ENCODE data around the gene CDC20B. TPM values are rescaled to one million over a fixed set of nuclear protein-coding genes. Genes with fewer than 3 reads are reported as not detected.

CDC20B gene
- polyA plus RNA-seq, 1 experiment, result not detected

DNA sequence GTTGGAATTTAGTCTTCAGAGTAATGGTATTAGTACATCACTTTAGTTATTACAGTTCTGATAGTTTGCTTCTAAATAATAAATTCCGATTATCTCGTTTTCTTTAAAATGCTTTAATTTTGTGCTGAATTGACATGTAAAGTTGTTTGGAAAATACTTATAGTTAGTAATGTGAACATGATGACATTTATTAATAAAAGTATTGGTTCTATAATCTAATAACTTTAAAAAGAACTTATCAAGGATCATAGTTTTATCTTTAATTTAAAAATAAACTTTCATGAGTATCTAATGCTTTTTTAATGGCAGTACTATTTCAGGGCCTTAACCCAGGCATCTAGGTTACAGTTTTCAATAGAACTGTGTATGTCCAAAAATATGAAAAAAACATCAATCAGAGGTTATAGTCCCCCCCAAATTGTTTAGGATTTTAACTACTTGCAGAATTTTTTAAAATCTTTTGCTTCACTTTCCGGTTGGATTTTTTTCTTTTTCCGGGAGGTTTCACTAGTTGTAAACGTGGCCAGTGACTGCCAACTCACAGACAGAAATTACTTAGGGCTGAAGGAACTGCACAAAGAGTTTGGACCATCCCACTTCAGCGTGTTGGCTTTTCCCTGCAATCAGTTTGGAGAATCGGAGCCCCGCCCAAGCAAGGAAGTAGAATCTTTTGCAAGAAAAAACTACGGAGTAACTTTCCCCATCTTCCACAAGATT is 12.3 kb downstream of the CDC20B start:
- Histone ChIP-seq H3K27me3 (ENCODE audit: control insufficient read depth, insufficient read depth, low read length) (no peaks in the 10 kb centered on the region), H3K36me3 (ENCODE audit: control insufficient read depth, insufficient read depth, low read length) (no peaks in the 10 kb centered on the region), H3K4me3 (ENCODE audit: low read depth, low read length) (peak overlapping the region; percentile 67)
- ChIA-PET CTCF (interaction anchor here (0.6 to 2.5 kb wide), 32 partner anchors 10 to 717 kb away, joined by 3 to 59 read pairs (median 4); partner anchors contain the start of genes CDC20B, DHX29, ESM1 and SNX18), POLR2A (interaction anchor here (0.6 to 0.8 kb wide), 3 partner anchors 216 to 1142 kb away, joined by 4 to 5 read pairs (median 4); no protein-coding TSS in a partner anchor)
- TF ChIP-seq, protein P1, sequence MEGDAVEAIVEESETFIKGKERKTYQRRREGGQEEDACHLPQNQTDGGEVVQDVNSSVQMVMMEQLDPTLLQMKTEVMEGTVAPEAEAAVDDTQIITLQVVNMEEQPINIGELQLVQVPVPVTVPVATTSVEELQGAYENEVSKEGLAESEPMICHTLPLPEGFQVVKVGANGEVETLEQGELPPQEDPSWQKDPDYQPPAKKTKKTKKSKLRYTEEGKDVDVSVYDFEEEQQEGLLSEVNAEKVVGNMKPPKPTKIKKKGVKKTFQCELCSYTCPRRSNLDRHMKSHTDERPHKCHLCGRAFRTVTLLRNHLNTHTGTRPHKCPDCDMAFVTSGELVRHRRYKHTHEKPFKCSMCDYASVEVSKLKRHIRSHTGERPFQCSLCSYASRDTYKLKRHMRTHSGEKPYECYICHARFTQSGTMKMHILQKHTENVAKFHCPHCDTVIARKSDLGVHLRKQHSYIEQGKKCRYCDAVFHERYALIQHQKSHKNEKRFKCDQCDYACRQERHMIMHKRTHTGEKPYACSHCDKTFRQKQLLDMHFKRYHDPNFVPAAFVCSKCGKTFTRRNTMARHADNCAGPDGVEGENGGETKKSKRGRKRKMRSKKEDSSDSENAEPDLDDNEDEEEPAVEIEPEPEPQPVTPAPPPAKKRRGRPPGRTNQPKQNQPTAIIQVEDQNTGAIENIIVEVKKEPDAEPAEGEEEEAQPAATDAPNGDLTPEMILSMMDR (IDR thresholded peaks at IDR 0.05; ENCODE audit: insufficient read depth, low read depth, low read length), result no peak
- peak; percentile 83 for DNase-seq (ENCODE audit: low read depth)

DNA sequence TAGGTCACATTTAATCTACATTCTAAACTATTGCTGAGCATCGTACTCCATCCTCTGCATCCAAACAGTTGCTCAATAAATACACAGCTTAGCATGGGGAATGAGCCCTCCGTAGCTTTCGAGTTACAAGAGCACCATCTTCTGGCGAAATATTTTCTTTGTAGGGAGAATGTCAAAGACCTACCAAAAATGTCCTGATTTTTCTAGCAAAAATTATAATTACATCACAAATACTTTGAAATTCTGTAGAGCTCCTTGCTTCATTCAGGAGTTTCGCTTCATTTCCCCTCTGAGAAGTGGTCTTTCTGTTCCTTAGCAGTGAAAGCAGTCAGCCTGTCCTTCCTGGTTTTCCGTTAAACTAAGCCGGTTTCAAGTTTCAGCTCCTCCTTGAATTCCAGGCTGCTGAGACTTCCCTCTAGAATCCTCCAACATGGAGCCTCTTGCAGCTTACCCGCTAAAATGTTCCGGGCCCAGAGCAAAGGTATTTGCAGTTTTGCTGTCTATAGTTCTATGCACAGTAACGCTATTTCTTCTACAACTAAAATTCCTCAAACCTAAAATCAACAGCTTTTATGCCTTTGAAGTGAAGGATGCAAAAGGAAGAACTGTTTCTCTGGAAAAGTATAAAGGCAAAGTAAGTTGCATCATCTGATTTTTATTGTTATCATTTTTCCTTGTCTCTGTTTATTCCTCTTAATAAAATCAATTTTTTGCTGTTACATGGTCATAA is 13.0 kb downstream of the CDC20B start, which contains the start of gene GPX8:
Gene GPX8 (plus strand): TSS at position 409 of the 730 bp plus-strand sequence. CDS start 22 bp downstream, at position 431.
- POLR2A ChIA-PET, result interaction anchor here (0.7 to 0.8 kb wide), 3 partner anchors 216 to 265 kb away, joined by 3 to 5 read pairs (median 4); no protein-coding TSS in a partner anchor
- no peaks in the 10 kb centered on the region for H3K27me3 ChIP-seq (ENCODE audit: control insufficient read depth, insufficient read depth, low read length)
- CTCF ChIA-PET, result interaction anchor here (0.6 to 1.9 kb wide), 36 partner anchors 10 to 776 kb away, joined by 3 to 59 read pairs (median 4); partner anchors contain the start of genes CDC20B, DHX29, ESM1 and SNX18
- DNase-seq (ENCODE audit: low read depth), result peak; percentile 59
- H3K36me3 ChIP-seq (ENCODE audit: control insufficient read depth, insufficient read depth, low read length), result no peaks in the 10 kb centered on the region
- TF ChIP-seq, protein P1 (IDR thresholded peaks at IDR 0.05; ENCODE audit: insufficient read depth, low read depth, low read length), result peak; percentile 57
- H3K4me3 ChIP-seq (ENCODE audit: low read depth, low read length), result peak within 1 kb of the TSS; percentile 67

DNA sequence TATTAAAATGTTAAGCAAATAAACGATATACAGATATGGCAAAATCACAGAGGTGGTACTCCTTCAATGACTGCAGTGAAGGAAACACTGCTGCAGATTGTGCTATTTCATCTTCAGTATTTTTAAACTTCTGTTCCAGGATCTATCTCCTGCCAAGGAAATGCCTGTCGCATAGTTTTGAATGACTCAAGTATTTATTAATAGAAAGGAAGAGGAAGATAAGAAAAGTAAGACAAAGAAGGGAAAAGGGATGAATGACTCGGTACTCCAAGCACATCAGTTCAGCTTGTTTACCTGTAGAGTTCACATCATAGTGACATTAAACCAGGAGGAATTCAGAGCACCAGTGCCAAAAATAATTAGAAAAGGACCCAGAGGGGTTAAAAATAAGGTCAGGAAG is 18.1 kb downstream of the CDC20B start:
- ChIA-PET CTCF (interaction anchor here (1.4 to 6.3 kb wide), 4 partner anchors 9 to 249 kb away, joined by 4 to 45 read pairs (median 16); no protein-coding TSS in a partner anchor), POLR2A (no interaction called here)
- no peak overlapping the region for H3K4me3 ChIP-seq (ENCODE audit: low read depth, low read length)
- no peak for DNase-seq (ENCODE audit: low read depth)
- H3K36me3 ChIP-seq (ENCODE audit: control insufficient read depth, insufficient read depth, low read length), result no peaks in the 10 kb centered on the region
- TF ChIP-seq, protein P1 (IDR thresholded peaks at IDR 0.05; ENCODE audit: insufficient read depth, low read depth, low read length), result no peak
- no peaks in the 10 kb centered on the region for H3K27me3 ChIP-seq (ENCODE audit: control insufficient read depth, insufficient read depth, low read length)

DNA sequence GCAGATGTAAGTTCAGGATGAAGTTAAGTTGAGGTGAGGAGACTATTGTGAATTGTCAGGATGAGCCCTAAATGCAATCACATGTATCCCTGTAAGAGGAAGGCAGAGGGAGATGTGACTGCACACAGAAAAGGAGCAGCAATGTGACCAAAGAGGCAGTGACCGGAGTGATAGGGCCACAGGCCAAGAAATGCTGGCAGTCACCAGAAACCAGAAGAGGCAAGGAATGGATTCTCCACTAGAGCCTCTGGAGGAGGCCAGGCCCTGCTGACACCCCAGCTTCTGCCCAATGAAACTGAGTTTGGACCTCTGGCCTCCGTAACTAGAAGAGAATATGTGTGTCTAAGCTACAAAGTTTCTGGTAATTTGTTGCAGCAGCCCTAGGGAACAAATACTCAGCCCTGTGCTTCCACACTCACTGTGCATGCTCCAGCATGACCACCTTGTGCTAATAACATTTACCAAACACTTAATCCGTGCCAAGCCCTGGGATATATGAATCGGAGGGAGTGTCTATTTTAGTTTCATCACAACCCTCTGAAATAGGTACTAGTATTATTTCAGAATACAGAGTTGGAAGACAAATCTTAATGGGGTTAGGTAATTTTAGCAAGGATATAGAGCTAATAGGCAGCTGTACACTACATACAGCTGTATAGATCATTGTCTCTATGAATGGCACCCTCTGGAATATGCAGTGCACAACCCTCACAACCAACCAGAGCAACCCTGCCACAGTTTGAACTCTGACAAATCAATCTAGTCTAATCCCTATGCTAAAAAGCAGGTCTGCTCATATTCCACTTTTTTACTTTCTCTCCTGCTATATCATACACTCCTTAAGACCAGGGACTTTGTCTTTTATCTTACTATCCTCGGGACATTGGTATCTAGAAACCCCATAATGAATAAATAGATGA is 20.8 kb downstream of the CDC20B start:
- ChIA-PET POLR2A (interaction anchor here (0.5 kb wide), 1 partner anchor 408 kb away, joined by 7 read pairs; no protein-coding TSS in a partner anchor), CTCF (interaction anchor here (1.1 to 6.3 kb wide), 4 partner anchors 171 to 247 kb away, joined by 3 to 45 read pairs (median 16); no protein-coding TSS in a partner anchor)
- H3K27me3 ChIP-seq (ENCODE audit: control insufficient read depth, insufficient read depth, low read length), result no peaks in the 10 kb centered on the region
- TF ChIP-seq, protein P1 (IDR thresholded peaks at IDR 0.05; ENCODE audit: insufficient read depth, low read depth, low read length), result no peak
- no peaks in the 10 kb centered on the region for H3K36me3 ChIP-seq (ENCODE audit: control insufficient read depth, insufficient read depth, low read length)
- H3K4me3 ChIP-seq (ENCODE audit: low read depth, low read length), result no peak overlapping the region
- DNase-seq (ENCODE audit: low read depth), result peak; percentile 52
